Left lung (tissue), 10 donors: ENCODE data around the gene CFAP251. TPM values are rescaled to one million over a fixed set of nuclear protein-coding genes. Genes with fewer than 3 reads are reported as not detected.
"Not testable (repeated sequence)": the region's sequence is repeated elsewhere in the genome, so short reads cannot be mapped to it uniquely, and the experiment has no call there.

Experiments used
- ATAC-seq: fragments of 200-7000 bp; cut with Tn5 transposase; one replicate; pipeline ENCODE4 v1.9.1; 2020; ENCODE audit warnings: moderate library complexity
- DNase-seq, 4 donors: peaks; one replicate each; pipeline ENCODE4 v3.0.0-alpha.2; 2013 to 2020
- H3K27ac ChIP-seq, 2 donors: fragments of 200-600 bp; sonication (generic) in 1 of 2; one replicate each; pipeline versions ENCODE4 v1.5.0 to v1.8.0; 2020 to 2021
- H3K27me3 ChIP-seq, 2 donors: fragments of 200-600 bp; sonication (generic) in 1 of 2; one replicate each; pipeline versions ENCODE4 v1.5.0 to v1.8.0; 2020 to 2021
- H3K36me3 ChIP-seq, 2 donors: fragments of 200-600 bp; sonication (generic) in 1 of 2; one replicate each; pipeline versions ENCODE4 v1.5.0 to v1.8.0; 2020 to 2021
- H3K4me1 ChIP-seq, 2 donors: fragments of 200-600 bp; one replicate each; pipeline ENCODE4 v1.8.0; 2021
- H3K4me3 ChIP-seq, 2 donors: fragments of 200-600 bp; sonication (generic) in 1 of 2; one replicate each; pipeline versions ENCODE4 v1.5.0 to v1.8.0; 2020 to 2021; ENCODE audit warnings: mild to moderate bottlenecking in 1 of 2
- H3K9me3 ChIP-seq, 2 donors: fragments of 200-600 bp; sonication (generic) in 1 of 2; one replicate each; pipeline versions ENCODE4 v1.5.0 to v1.8.0; 2020 to 2021
- CTCF ChIP-seq, 2 donors: fragments of 200-600 bp; sonication (generic) in 1 of 2; IDR thresholded peaks; one replicate each; pipeline versions ENCODE4 v1.5.0 to v1.8.0; 2021; ENCODE audit warnings: antibody characterized with exemption in 2 of 2
- intact Hi-C, 2 donors: fragments of 100-400 bp; cut with DNase I; formaldehyde crosslinking; loops; one replicate each; pipeline versions ENCODE4 v1.11.2 to v1.14.2; 2022
- polyA plus RNA-seq, 6 donors: library from polyadenylated mRNA; unstranded; fragments of 120-200 nt; gene quantifications; one replicate each; pipeline ENCODE4 v1.2.1, GENCODE V29; 2013; ENCODE audit not compliant: insufficient read length in 6 of 6
- total RNA-seq, 2 donors: library from RNA; stranded (reverse); fragmentation: NEBNext Ultra II Directional; extraction: Animal tissue kit (Norgen Biotek cat#: 25700); gene quantifications; one replicate each; pipeline ENCODE4 v1.2.1, GENCODE V29; 2021
- donor health status: DM: no; HTN: yes; CAD: no.
- donor health status: DM: no; HTN: no; CAD: no.

Gene CFAP251
- total and polyA plus RNA-seq, 8 donors = 3.9 to 13.3 (median 9.4) TPM

- intact Hi-C loops = loop anchor here in 1 of 2 donors (10.0 kb wide), 1 partner anchor 93 kb away; the partner anchor contains the start of gene RHOF
- Histone ChIP-seq H3K27ac (peak overlapping the region; percentile 91 to 98), H3K36me3 (peaks cover 0 to 6% of the 10 kb centered on the region in 2 donors), H3K9me3 (no peaks in the 10 kb centered on the region), H3K4me3 (peak overlapping the region; percentile 63 to 72), H3K27me3 (no peaks in the 10 kb centered on the region), H3K4me1 (peaks cover 12 to 21% of the 10 kb centered on the region in 2 donors)
- ATAC-seq (no peak), DNase-seq (no peak)
- TF ChIP-seq CTCF (IDR thresholded peaks at IDR 0.05) = peak in 1 of 2 donors; percentile 24
Measured at GRCh38 chr12:121888083-121888477, 30.3 kb upstream of the CFAP251 start.

GRCh38 chr12:121888478-121889273, 29.7 kb upstream of the CFAP251 start, which contains the start of gene PSMD9:
PSMD9 (plus strand) TSS chr12:121888790; CDS start chr12:121888857, 67 bp downstream.
- Histone ChIP-seq H3K4me1 (peaks cover 16 to 27% of the 10 kb centered on the region in 2 donors), H3K4me3 (peak within 1 kb of the TSS; percentile 63 to 72), H3K27ac (peak within 1 kb of the TSS; percentile 91 to 98), H3K27me3 (no peaks in the 10 kb centered on the region), H3K9me3 (no peaks in the 10 kb centered on the region), H3K36me3 (peaks cover 0 to 6% of the 10 kb centered on the region in 2 donors)
- DNase-seq = peak; percentile 93 to 100 (median 98)
- intact Hi-C loops = loop anchor here in 1 of 2 donors (10.0 kb wide), 1 partner anchor 94 kb away; the partner anchor contains the start of gene RHOF
- peak; percentile 42 to 47 for TF ChIP-seq CTCF (IDR thresholded peaks at IDR 0.05)
- peak; percentile 99 for ATAC-seq

- Histone ChIP-seq H3K27ac (peak overlapping the region; percentile 91 to 98), H3K27me3 (no peaks in the 10 kb centered on the region), H3K4me1 (peaks cover 19 to 33% of the 10 kb centered on the region in 2 donors), H3K9me3 (no peaks in the 10 kb centered on the region), H3K36me3 (peaks cover 0 to 6% of the 10 kb centered on the region in 2 donors), H3K4me3 (peak overlapping the region; percentile 63 to 72)
- TF ChIP-seq CTCF (IDR thresholded peaks at IDR 0.05) = no peak
- peak in 1 of 4 donors; percentile 4 for DNase-seq
- intact Hi-C loops = loop anchor here in 1 of 2 donors (10.0 kb wide), 1 partner anchor 94 kb away; the partner anchor contains the start of gene RHOF
- ATAC-seq = no peak
Measured at GRCh38 chr12:121889274-121889624, 29.1 kb upstream of the CFAP251 start.

GRCh38 chr12:121889661-121890060, 28.7 kb upstream of the CFAP251 start:
- Histone ChIP-seq H3K4me3 (peak overlapping the region; percentile 63 to 72), H3K4me1 (peaks cover 19 to 37% of the 10 kb centered on the region in 2 donors), H3K27ac (peak overlapping the region in 1 of 2 donors; percentile 98)
- H3K9me3 ChIP-seq, DNase-seq, ATAC-seq, H3K36me3 ChIP-seq, H3K27me3 ChIP-seq: not testable (repeated sequence)
- intact Hi-C loops = loop anchor here in 1 of 2 donors (10.0 kb wide), 1 partner anchor 95 kb away; the partner anchor contains the start of gene RHOF

- no peak for TF ChIP-seq CTCF (IDR thresholded peaks at IDR 0.05)
- intact Hi-C loops = no loop called here
- peaks cover 19 to 37% of the 10 kb centered on the region in 2 donors for H3K4me1 ChIP-seq
- H3K4me3 ChIP-seq = no peak overlapping the region
- H3K27ac ChIP-seq = no peak overlapping the region
- ATAC-seq (no peak), DNase-seq (no peak)
- peaks cover 0 to 42% of the 10 kb centered on the region in 2 donors for H3K36me3 ChIP-seq
- no peaks in the 10 kb centered on the region for H3K27me3 ChIP-seq
- no peaks in the 10 kb centered on the region for H3K9me3 ChIP-seq
Measured at GRCh38 chr12:121892673-121893561, 25.5 kb upstream of the CFAP251 start.
